Mucosa of stomach (tissue), 1 donor: Measurements from ENCODE around the gene NKX1-2.
"Not testable (repeated sequence)": the region's sequence is repeated elsewhere in the genome, so short reads cannot be mapped to it uniquely, and the experiment has no call there.

Experiments
- H3K27me3 ChIP-seq: one replicate; pipeline ENCODE4 v1.7.0; 2013; ENCODE audit warnings: mild to moderate bottlenecking, low read length; ENCODE audit not compliant: control insufficient read depth, insufficient read depth
- H3K36me3 ChIP-seq: one replicate; pipeline ENCODE4 v1.7.0; 2013; ENCODE audit warnings: low read length; ENCODE audit not compliant: control insufficient read depth, insufficient read depth
- H3K4me1 ChIP-seq: one replicate; pipeline ENCODE4 v1.7.0; 2013; ENCODE audit warnings: mild to moderate bottlenecking, low read length; ENCODE audit not compliant: control insufficient read depth, insufficient read depth
- H3K4me3 ChIP-seq: one replicate; pipeline ENCODE4 v1.7.0; 2013; ENCODE audit warnings: low read length
- H3K9ac ChIP-seq: one replicate; pipeline ENCODE4 v1.7.0; 2013; ENCODE audit warnings: mild to moderate bottlenecking, low read length, moderate library complexity
- H3K9me3 ChIP-seq: one replicate; pipeline ENCODE4 v1.7.0; 2013; ENCODE audit warnings: mild to moderate bottlenecking, low read length, moderate library complexity; ENCODE audit not compliant: control insufficient read depth
- donor health status: Pancreatic carcinoma.

NKX1-2 gene

DNA sequence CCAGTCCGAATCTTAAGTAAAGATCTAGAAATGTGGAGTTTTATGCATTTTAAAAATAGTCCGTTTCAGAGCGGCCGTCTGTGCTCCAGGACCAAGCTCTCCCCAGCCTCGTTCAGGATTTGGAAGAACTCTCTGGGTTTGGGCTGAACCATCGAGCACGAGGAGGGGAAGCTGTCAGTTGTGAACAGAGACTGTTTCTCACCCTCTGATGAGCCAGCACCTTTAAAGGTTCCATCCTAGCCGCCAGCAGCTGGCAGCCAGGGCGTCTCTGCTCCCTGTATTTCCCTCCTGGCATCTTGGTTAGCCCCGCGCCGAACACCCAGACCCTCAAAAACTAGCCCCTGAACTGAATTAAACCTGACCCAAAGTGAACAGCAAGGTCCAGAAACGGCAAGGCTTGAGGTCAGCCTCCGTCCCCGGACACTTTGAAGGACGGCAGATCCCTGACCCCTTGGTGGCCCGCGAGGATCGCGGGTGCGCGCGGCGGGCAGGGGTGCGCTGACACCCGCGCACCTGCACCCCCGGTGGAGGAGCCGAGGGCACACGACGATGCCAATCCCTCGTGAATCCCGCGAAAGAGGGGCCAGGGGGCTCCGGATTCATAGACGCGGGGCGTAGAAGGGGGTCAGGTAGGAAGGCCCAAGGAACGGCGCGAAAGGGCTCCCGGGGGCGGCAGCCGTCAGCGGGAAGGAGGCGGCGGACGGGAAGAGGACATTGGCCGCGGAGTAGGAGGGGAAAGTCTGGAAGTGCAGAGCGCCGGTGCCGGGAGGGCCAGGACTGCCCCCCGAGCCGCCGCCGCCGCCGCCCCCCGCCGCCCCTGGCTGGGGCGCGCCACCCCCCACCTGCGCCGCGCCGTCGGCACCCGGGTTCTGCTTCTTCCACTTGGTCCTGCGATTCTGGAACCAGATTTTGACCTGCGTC, 2.7 kb downstream of the NKX1-2 start:
- H3K9ac ChIP-seq: no peak overlapping the region
- no peak overlapping the region for H3K4me3 ChIP-seq
- peaks cover 59% of the 10 kb centered on the region for H3K27me3 ChIP-seq
- H3K9me3 ChIP-seq: no peaks in the 10 kb centered on the region
- H3K4me1 ChIP-seq: peaks cover 18% of the 10 kb centered on the region
- no peaks in the 10 kb centered on the region for H3K36me3 ChIP-seq

- not testable (repeated sequence) for H3K4me1 ChIP-seq, H3K9ac ChIP-seq, H3K4me3 ChIP-seq, H3K9me3 ChIP-seq, H3K27me3 ChIP-seq, H3K36me3 ChIP-seq
Measured at GRCh38 chr10:124441694-124442093, 8.1 kb downstream of the NKX1-2 start.

- Histone ChIP-seq H3K36me3 (no peaks in the 10 kb centered on the region), H3K27me3 (no peaks in the 10 kb centered on the region), H3K9me3 (no peaks in the 10 kb centered on the region), H3K4me1 (peaks cover 10% of the 10 kb centered on the region), H3K4me3 (no peak overlapping the region), H3K9ac (no peak overlapping the region)
Measured at GRCh38 chr10:124436191-124436638, 13.6 kb downstream of the NKX1-2 start.

DNA sequence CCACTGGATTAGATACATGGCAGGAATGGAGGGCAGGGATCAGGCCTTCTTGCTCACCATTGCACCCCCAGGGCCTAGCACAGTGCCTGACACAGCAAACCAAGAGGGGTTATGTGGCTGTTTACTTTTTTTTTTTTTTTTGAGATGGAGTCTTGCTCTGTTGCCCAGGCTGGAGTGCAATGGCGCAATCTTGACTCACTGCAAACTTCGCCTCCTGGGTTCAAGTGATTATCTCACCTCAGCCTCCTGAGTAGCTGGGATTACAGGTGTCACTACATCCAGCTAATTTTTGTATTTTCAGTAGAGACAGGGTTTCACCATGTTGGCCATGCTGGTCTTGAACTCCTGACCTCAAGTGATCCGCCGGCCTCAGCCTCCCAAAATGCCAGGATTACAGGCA, 14.2 kb downstream of the NKX1-2 start:
- not testable (repeated sequence) for H3K36me3 ChIP-seq, H3K9ac ChIP-seq, H3K4me3 ChIP-seq, H3K27me3 ChIP-seq, H3K9me3 ChIP-seq
- peaks cover 10% of the 10 kb centered on the region for H3K4me1 ChIP-seq

- no peaks in the 10 kb centered on the region for H3K9me3 ChIP-seq
Measured at GRCh38 chr10:124433461-124433860, 16.4 kb downstream of the NKX1-2 start.

GRCh38 chr10:124430077-124430476, 19.8 kb downstream of the NKX1-2 start:
- H3K4me3 ChIP-seq: no peak overlapping the region
- H3K9me3 ChIP-seq: no peaks in the 10 kb centered on the region
- H3K9ac ChIP-seq: no peak overlapping the region
- H3K4me1 ChIP-seq: peaks cover 15% of the 10 kb centered on the region
- peaks cover 3% of the 10 kb centered on the region for H3K27me3 ChIP-seq
- H3K36me3 ChIP-seq: no peaks in the 10 kb centered on the region

More at GRCh38 chr10:124433461-124433860, 16.4 kb downstream of the NKX1-2 start:
- no peaks in the 10 kb centered on the region for H3K27me3 ChIP-seq
- H3K36me3 ChIP-seq: no peaks in the 10 kb centered on the region
- H3K9ac ChIP-seq: no peak overlapping the region
- H3K4me1 ChIP-seq: peaks cover 12% of the 10 kb centered on the region
- H3K4me3 ChIP-seq: no peak overlapping the region

- no peak overlapping the region for H3K9ac ChIP-seq
- no peak overlapping the region for H3K4me3 ChIP-seq
- no peaks in the 10 kb centered on the region for H3K36me3 ChIP-seq
- peaks cover 10% of the 10 kb centered on the region for H3K4me1 ChIP-seq
- peaks cover 3% of the 10 kb centered on the region for H3K27me3 ChIP-seq
- no peaks in the 10 kb centered on the region for H3K9me3 ChIP-seq
Measured at GRCh38 chr10:124429576-124429975, 20.3 kb downstream of the NKX1-2 start.

GRCh38 chr10:124428207-124428777, 21.5 kb downstream of the NKX1-2 start:
- H3K4me3 ChIP-seq: no peak overlapping the region
- H3K27me3 ChIP-seq: peaks cover 3% of the 10 kb centered on the region
- peaks cover 8% of the 10 kb centered on the region for H3K4me1 ChIP-seq
- no peaks in the 10 kb centered on the region for H3K36me3 ChIP-seq
- no peak overlapping the region for H3K9ac ChIP-seq
- no peaks in the 10 kb centered on the region for H3K9me3 ChIP-seq

DNA sequence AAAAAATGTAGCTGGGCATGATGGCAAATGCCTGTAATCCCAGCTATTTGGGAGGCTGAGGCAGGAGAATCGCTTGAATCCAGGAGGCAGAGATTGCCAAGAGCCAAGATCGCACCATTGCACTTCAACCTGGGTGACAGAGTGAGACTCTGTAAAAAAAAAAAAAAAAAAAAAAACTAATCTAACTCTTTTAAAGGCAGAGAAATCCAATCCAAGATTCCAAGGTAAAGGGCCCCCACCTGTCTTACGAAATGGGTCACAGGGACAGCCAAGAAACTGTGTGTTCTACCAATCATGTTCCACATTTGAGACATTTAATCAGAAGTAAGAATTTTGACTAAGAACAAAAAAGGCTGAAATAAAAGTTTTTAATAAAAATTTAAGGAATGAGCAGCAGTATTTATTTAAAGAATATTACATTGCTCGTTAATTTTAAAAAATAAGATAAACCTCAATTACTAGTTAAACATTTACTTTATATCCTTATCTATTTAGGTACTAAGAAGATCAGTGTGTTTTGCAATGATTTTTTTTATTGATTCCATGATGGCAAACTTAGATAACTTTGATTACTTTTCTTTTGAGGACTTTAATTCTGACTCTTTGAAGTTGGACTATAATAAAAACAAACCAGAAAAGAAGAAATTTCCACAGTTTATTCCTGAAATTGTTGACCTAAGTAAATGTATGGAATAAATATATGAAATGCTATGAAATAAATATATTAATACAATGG, 24.4 kb downstream of the NKX1-2 start:
- H3K9me3 ChIP-seq: no peaks in the 10 kb centered on the region
- peaks cover 6% of the 10 kb centered on the region for H3K27me3 ChIP-seq
- no peaks in the 10 kb centered on the region for H3K36me3 ChIP-seq
- H3K4me3 ChIP-seq: no peak overlapping the region
- peaks cover 19% of the 10 kb centered on the region for H3K4me1 ChIP-seq
- H3K9ac ChIP-seq: no peak overlapping the region

DNA sequence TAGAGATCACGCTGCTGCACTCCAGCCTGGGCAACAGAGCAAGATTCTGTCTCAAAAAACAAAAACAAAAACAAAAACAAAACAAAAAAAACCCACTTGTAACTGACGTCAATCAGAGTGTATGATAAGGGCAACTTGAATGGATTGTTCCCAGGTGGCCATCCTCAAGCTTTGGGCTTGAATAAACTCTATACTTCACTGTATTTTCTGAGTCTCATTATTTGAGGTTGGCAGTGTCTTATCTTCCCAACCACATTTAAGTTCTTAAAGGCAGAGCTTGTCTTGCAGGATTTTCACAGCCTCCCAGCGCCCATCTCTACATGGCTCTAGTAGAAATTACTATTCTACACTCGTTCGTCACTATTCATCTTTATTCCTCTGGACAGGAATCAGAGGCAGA, 26.0 kb downstream of the NKX1-2 start:
- Histone ChIP-seq H3K36me3 (no peaks in the 10 kb centered on the region), H3K4me3 (no peak overlapping the region), H3K9me3 (no peaks in the 10 kb centered on the region), H3K27me3 (peaks cover 6% of the 10 kb centered on the region), H3K4me1 (peaks cover 33% of the 10 kb centered on the region), H3K9ac (no peak overlapping the region)

- Histone ChIP-seq H3K36me3 (no peaks in the 10 kb centered on the region), H3K9me3 (no peaks in the 10 kb centered on the region), H3K27me3 (peaks cover 3% of the 10 kb centered on the region), H3K9ac (no peak overlapping the region), H3K4me3 (no peak overlapping the region), H3K4me1 (peaks cover 25% of the 10 kb centered on the region)
Measured at GRCh38 chr10:124422742-124423141, 27.1 kb downstream of the NKX1-2 start.

DNA sequence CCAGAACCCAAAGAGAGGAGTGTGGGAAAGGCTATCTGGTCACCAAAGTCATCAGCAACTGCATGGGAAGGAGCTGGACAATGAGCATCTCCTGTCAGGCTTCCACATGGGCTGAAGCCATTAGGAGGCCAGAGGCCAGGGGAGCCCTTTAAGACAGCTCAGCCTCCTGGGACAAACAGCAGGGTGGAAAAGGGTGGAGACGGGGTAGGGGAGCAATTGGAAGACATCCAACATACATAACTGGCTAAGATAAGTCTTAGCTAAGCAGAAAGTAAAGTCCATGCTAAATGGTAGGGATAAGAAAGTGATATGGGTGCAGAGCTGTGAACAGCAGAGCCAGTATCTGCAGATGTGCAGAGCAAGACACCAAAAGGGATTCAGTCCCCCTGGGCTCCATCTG, 29.6 kb downstream of the NKX1-2 start:
- Histone ChIP-seq H3K27me3 (peaks cover 3% of the 10 kb centered on the region), H3K4me3 (no peak overlapping the region), H3K36me3 (no peaks in the 10 kb centered on the region), H3K4me1 (peaks cover 36% of the 10 kb centered on the region), H3K9ac (no peak overlapping the region), H3K9me3 (no peaks in the 10 kb centered on the region)
